ENCODE measurements around the gene KRTAP9-6.

Gene KRTAP9-6

GRCh38 chr17:41287050-41287449 is 21.9 kb downstream of the KRTAP9-6 start:
- no peaks in the 10 kb centered on the region for H3K9me2 ChIP-seq (ENCODE audit: low read depth, low read length)
- H3F3A ChIP-seq (ENCODE audit: insufficient read depth, low read length): no peaks in the 10 kb centered on the region
- H3K27me3 ChIP-seq (ENCODE audit: insufficient read depth, low read length): no peaks in the 10 kb centered on the region
- H3K36me3 ChIP-seq (ENCODE audit: insufficient read depth, low read length): no peaks in the 10 kb centered on the region
- no peak for TF ChIP-seq EZH2 (IDR thresholded peaks at IDR 0.05; ENCODE audit: borderline replicate concordance, low read length)
- TF ChIP-seq, protein P1, sequence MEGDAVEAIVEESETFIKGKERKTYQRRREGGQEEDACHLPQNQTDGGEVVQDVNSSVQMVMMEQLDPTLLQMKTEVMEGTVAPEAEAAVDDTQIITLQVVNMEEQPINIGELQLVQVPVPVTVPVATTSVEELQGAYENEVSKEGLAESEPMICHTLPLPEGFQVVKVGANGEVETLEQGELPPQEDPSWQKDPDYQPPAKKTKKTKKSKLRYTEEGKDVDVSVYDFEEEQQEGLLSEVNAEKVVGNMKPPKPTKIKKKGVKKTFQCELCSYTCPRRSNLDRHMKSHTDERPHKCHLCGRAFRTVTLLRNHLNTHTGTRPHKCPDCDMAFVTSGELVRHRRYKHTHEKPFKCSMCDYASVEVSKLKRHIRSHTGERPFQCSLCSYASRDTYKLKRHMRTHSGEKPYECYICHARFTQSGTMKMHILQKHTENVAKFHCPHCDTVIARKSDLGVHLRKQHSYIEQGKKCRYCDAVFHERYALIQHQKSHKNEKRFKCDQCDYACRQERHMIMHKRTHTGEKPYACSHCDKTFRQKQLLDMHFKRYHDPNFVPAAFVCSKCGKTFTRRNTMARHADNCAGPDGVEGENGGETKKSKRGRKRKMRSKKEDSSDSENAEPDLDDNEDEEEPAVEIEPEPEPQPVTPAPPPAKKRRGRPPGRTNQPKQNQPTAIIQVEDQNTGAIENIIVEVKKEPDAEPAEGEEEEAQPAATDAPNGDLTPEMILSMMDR (IDR thresholded peaks at IDR 0.05; ENCODE audit: low read length): no peak
- no peak overlapping the region for H3K27ac ChIP-seq (ENCODE audit: low read depth, low read length, poor library complexity, severe bottlenecking)
- no peak overlapping the region for H3K4me2 ChIP-seq (ENCODE audit: low read length)
- no peak overlapping the region for H3K4me3 ChIP-seq (ENCODE audit: low read depth, low read length, poor library complexity, severe bottlenecking)
- H3K9ac ChIP-seq (ENCODE audit: low read length): no peak overlapping the region
- H4K20me1 ChIP-seq (ENCODE audit: insufficient read depth, low read length): no peaks in the 10 kb centered on the region
- H2AFZ ChIP-seq (ENCODE audit: low read length): no peak overlapping the region
- no peaks in the 10 kb centered on the region for H3K4me1 ChIP-seq (ENCODE audit: insufficient read depth, low read length, severe bottlenecking)
- H3K79me2 ChIP-seq (ENCODE audit: insufficient read depth, low read length): no peaks in the 10 kb centered on the region
- H3K9me3 ChIP-seq (ENCODE audit: low read length): no peaks in the 10 kb centered on the region

DNA sequence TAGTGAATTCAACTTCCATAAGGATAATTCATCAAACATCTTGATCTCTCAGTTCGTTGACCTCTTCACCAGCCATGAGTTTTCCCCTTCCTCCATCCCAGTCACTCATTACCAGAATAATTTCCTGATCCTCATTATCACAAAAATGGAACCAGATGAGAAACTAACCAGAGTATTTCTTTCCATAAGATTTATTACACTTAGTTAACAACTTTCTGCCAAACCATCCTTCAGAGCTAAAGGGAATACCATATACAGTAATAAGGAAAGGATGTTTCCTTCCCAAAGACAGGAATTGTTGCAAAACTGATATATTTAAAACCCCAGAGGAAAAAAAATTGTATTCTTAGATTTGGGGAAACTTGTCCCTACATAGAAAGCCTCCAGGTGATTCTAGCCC is 28.8 kb downstream of the KRTAP9-6 start:
- no peaks in the 10 kb centered on the region for H4K20me1 ChIP-seq (ENCODE audit: insufficient read depth, low read length)
- H3K9me2 ChIP-seq (ENCODE audit: low read depth, low read length): no peaks in the 10 kb centered on the region
- H3K4me1 ChIP-seq (ENCODE audit: insufficient read depth, low read length, severe bottlenecking): no peaks in the 10 kb centered on the region
- no peaks in the 10 kb centered on the region for H3K79me2 ChIP-seq (ENCODE audit: insufficient read depth, low read length)
- H3K9me3 ChIP-seq (ENCODE audit: low read length): no peaks in the 10 kb centered on the region
- TF ChIP-seq, protein P1 (IDR thresholded peaks at IDR 0.05; ENCODE audit: low read length): no peak
- TF ChIP-seq EZH2 (IDR thresholded peaks at IDR 0.05; ENCODE audit: borderline replicate concordance, low read length): no peak
- H3K27me3 ChIP-seq (ENCODE audit: insufficient read depth, low read length): no peaks in the 10 kb centered on the region
- no peak overlapping the region for H3K4me3 ChIP-seq (ENCODE audit: low read depth, low read length, poor library complexity, severe bottlenecking)
- no peak overlapping the region for H2AFZ ChIP-seq (ENCODE audit: low read length)
- H3K36me3 ChIP-seq (ENCODE audit: insufficient read depth, low read length): no peaks in the 10 kb centered on the region
- no peak overlapping the region for H3K4me2 ChIP-seq (ENCODE audit: low read length)
- no peaks in the 10 kb centered on the region for H3F3A ChIP-seq (ENCODE audit: insufficient read depth, low read length)
- no peak overlapping the region for H3K9ac ChIP-seq (ENCODE audit: low read length)
- H3K27ac ChIP-seq (ENCODE audit: low read depth, low read length, poor library complexity, severe bottlenecking): no peak overlapping the region

GRCh38 chr17:41296846-41297245 is 31.7 kb downstream of the KRTAP9-6 start:
- Histone ChIP-seq H3K9me3 (ENCODE audit: low read length) (no peaks in the 10 kb centered on the region), H3F3A (ENCODE audit: insufficient read depth, low read length) (no peaks in the 10 kb centered on the region)
- TF ChIP-seq EZH2 (IDR thresholded peaks at IDR 0.05; ENCODE audit: borderline replicate concordance, low read length): no peak

DNA sequence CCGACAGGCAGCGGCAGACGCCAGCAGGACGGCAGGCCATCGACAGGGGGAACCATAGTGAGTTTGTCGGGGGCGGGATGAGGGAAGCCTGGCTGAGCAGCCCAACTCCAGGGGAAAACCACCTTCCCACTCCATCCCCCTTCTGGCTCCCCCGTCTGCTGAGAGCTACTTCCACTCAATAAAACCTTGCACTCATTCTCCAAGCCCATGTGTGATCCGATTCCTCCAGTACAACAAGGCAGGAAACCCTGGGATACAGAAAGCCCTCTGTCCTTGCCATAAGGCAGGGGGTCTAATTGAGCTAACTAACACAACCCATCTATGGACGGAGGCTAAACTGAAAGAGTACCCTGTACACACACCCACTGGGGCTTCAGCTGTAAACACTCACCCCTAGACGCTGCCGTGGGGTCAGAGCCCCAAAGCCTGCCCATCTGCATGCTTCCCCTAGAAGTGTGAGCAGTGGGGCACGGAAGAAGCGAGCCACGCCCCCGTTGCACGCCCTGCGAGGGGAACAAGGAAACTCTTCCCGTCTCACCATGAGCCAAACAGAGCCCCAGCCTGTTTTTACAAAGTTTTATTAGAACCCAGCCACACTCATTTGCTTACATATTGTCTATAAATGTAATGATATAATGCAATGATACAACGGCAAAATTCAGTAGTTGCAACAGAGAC is 33.4 kb downstream of the KRTAP9-6 start:
- Histone ChIP-seq H4K20me1 (ENCODE audit: insufficient read depth, low read length) (no peaks in the 10 kb centered on the region), H3K4me3 (ENCODE audit: low read depth, low read length, poor library complexity, severe bottlenecking) (no peak overlapping the region), H3K9me2 (ENCODE audit: low read depth, low read length) (no peaks in the 10 kb centered on the region)

More at GRCh38 chr17:41296846-41297245, 31.7 kb downstream of the KRTAP9-6 start:
- H4K20me1 ChIP-seq (ENCODE audit: insufficient read depth, low read length): no peaks in the 10 kb centered on the region
- H3K79me2 ChIP-seq (ENCODE audit: insufficient read depth, low read length): no peaks in the 10 kb centered on the region
- H3K36me3 ChIP-seq (ENCODE audit: insufficient read depth, low read length): no peaks in the 10 kb centered on the region
- no peak overlapping the region for H3K4me3 ChIP-seq (ENCODE audit: low read depth, low read length, poor library complexity, severe bottlenecking)
- no peak overlapping the region for H3K4me2 ChIP-seq (ENCODE audit: low read length)
- H3K27me3 ChIP-seq (ENCODE audit: insufficient read depth, low read length): no peaks in the 10 kb centered on the region
- H3K27ac ChIP-seq (ENCODE audit: low read depth, low read length, poor library complexity, severe bottlenecking): no peak overlapping the region
- no peak overlapping the region for H3K9ac ChIP-seq (ENCODE audit: low read length)
- no peak overlapping the region for H2AFZ ChIP-seq (ENCODE audit: low read length)
- H3K9me2 ChIP-seq (ENCODE audit: low read depth, low read length): no peaks in the 10 kb centered on the region
- H3K4me1 ChIP-seq (ENCODE audit: insufficient read depth, low read length, severe bottlenecking): no peaks in the 10 kb centered on the region

More for the DNA sequence above, 33.4 kb downstream of the KRTAP9-6 start:
- no peaks in the 10 kb centered on the region for H3K79me2 ChIP-seq (ENCODE audit: insufficient read depth, low read length)
- TF ChIP-seq, protein P1 (IDR thresholded peaks at IDR 0.05; ENCODE audit: low read length): no peak
- TF ChIP-seq EZH2 (IDR thresholded peaks at IDR 0.05; ENCODE audit: borderline replicate concordance, low read length): no peak
- no peak overlapping the region for H3K27ac ChIP-seq (ENCODE audit: low read depth, low read length, poor library complexity, severe bottlenecking)
- H3K27me3 ChIP-seq (ENCODE audit: insufficient read depth, low read length): no peaks in the 10 kb centered on the region
- H3F3A ChIP-seq (ENCODE audit: insufficient read depth, low read length): no peaks in the 10 kb centered on the region
- H3K4me2 ChIP-seq (ENCODE audit: low read length): no peak overlapping the region
- H3K9me3 ChIP-seq (ENCODE audit: low read length): no peaks in the 10 kb centered on the region
- H2AFZ ChIP-seq (ENCODE audit: low read length): no peak overlapping the region
- no peaks in the 10 kb centered on the region for H3K36me3 ChIP-seq (ENCODE audit: insufficient read depth, low read length)
- no peaks in the 10 kb centered on the region for H3K4me1 ChIP-seq (ENCODE audit: insufficient read depth, low read length, severe bottlenecking)
- H3K9ac ChIP-seq (ENCODE audit: low read length): no peak overlapping the region
